HEK293 (cell line): ENCODE measurements around the gene SMIM32.

ENCODE experiments used
- EGR2 ChIP-seq: fragments of 450-650 bp; formaldehyde crosslinking; IDR thresholded peaks from 2 replicates; pipeline ENCODE4 v1.5.1; 2016; ENCODE audit warnings: low read depth, missing biosample characterization, missing genetic modification characterization
- ZNF24 ChIP-seq: fragments of 450-650 bp; formaldehyde crosslinking; IDR thresholded peaks from 2 replicates; pipeline ENCODE4 v1.5.1; 2016; ENCODE audit warnings: missing biosample characterization, missing genetic modification characterization
- ZNF335 ChIP-seq: fragments of 450-650 bp; formaldehyde crosslinking; conservative IDR thresholded peaks from 2 replicates; pipeline ENCODE4 v1.5.1; 2016; ENCODE audit warnings: missing biosample characterization, missing genetic modification characterization
- ZNF768 ChIP-seq: fragments of 450-650 bp; formaldehyde crosslinking; IDR thresholded peaks from 2 replicates; pipeline ENCODE4 v1.5.1; 2018; ENCODE audit warnings: missing biosample characterization, mild to moderate bottlenecking, missing genetic modification characterization
- TF ChIP-seq, protein P1 (sequence below): fragments of 450-650 bp; formaldehyde crosslinking; IDR thresholded peaks from 2 replicates; pipeline ENCODE4 v1.5.1; 2016; ENCODE audit warnings: missing biosample characterization, missing genetic modification characterization
- TF ChIP-seq, protein P2 (sequence below): fragments of 450-650 bp; formaldehyde crosslinking; IDR thresholded peaks from 2 replicates; pipeline ENCODE4 v1.5.1; 2016; ENCODE audit warnings: missing biosample characterization, missing genetic modification characterization

DNA sequence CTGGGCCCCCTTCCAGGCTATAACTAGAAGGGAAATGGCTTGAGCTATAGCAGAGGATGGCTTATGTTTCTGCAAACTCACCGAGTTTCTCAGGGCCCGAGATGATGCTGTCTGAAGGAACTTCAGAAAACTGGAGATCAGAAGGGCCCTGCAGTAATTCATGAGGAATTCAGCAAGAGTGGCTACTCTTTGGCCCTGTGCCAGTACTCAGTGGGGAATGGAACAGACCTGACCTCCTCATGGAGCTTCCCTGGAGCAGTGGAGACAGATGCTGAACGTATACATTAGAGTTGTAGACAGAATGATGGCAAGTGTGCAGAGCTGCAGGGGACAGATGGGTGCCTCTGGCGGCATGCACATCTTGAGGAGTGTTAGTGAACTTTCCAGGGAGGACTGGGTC is 17.3 kb upstream of the SMIM32 start:
- TF ChIP-seq EGR2 (no peak), ZNF24 (tag by site-specific recombination) (no peak), ZNF335 (no peak), ZNF768 (tag by site-specific recombination) (no peak)
- TF ChIP-seq, protein P1, sequence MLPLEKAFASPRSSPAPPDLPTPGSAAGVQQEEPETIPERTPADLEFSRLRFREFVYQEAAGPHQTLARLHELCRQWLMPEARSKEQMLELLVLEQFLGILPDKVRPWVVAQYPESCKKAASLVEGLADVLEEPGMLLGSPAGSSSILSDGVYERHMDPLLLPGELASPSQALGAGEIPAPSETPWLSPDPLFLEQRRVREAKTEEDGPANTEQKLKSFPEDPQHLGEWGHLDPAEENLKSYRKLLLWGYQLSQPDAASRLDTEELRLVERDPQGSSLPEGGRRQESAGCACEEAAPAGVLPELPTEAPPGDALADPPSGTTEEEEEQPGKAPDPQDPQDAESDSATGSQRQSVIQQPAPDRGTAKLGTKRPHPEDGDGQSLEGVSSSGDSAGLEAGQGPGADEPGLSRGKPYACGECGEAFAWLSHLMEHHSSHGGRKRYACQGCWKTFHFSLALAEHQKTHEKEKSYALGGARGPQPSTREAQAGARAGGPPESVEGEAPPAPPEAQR (tag by site-specific recombination): no peak
- TF ChIP-seq, protein P2, sequence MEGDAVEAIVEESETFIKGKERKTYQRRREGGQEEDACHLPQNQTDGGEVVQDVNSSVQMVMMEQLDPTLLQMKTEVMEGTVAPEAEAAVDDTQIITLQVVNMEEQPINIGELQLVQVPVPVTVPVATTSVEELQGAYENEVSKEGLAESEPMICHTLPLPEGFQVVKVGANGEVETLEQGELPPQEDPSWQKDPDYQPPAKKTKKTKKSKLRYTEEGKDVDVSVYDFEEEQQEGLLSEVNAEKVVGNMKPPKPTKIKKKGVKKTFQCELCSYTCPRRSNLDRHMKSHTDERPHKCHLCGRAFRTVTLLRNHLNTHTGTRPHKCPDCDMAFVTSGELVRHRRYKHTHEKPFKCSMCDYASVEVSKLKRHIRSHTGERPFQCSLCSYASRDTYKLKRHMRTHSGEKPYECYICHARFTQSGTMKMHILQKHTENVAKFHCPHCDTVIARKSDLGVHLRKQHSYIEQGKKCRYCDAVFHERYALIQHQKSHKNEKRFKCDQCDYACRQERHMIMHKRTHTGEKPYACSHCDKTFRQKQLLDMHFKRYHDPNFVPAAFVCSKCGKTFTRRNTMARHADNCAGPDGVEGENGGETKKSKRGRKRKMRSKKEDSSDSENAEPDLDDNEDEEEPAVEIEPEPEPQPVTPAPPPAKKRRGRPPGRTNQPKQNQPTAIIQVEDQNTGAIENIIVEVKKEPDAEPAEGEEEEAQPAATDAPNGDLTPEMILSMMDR: no peak
